Measurements from ENCODE around the gene MTM1. TPM values are rescaled to one million over a fixed set of nuclear protein-coding genes. Genes with fewer than 3 reads are reported as not detected.

The MTM1 gene
- 10 to 100 TPM in 3 of 6 experiments, 1 to 10 TPM in 3; 8.1 to 12.2 (median 10.0) TPM for total RNA-seq (2021; fragmentation: NEBNext Ultra II Directional; extraction: Animal tissue kit (Norgen Biotek cat#: 25700))
- long read RNA-seq, partial matches to known transcripts, result 0 of 7 reads
- long read RNA-seq, other reads (novel, unspliced or antisense), result 3 of 7 reads

- Mint-ChIP-seq H3K27me3 (ENCODE audit: insufficient read depth) (no peaks in the 10 kb centered on the region), H3K4me3 (peak within 1 kb of the TSS; percentile 90), H3K9me3 (no peaks in the 10 kb centered on the region), H3K4me1 (ENCODE audit: low read depth) (peaks cover 44% of the 10 kb centered on the region), H3K36me3 (ENCODE audit: low read depth) (no peaks in the 10 kb centered on the region), H3K27ac (peak within 1 kb of the TSS; percentile 84)
- DNase-seq, result peak; percentile 91
- TF ChIP-seq CTCF (IDR thresholded peaks at IDR 0.05), result no peak
Measured at GRCh38 chrX:150568320-150569154, at the start of gene MTM1. MTM1 (plus strand) TSS chrX:150568621; CDS start chrX:150592615, 23,994 bp downstream.

DNA sequence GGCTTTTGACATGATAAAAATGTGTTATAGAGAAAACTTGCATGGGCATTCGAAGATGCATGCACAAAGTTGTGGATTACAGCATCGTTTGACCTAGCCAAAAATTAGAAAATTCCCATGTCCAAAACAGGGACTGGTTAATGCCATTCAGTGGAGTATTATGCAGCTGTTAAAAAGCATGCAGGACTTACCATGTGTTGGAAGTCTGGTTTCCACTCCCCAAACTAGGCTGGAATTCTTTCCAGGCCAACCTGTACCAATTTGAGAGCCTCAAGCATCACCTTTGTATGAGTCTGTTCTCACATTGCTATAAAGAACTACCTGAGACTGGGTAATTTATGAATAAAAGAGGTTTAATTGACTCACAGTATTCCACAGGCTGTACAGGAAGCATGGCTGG lies 45.9 kb upstream of the MTM1 start:
- TF ChIP-seq CTCF (IDR thresholded peaks at IDR 0.05), result no peak
- Mint-ChIP-seq H3K4me1 (ENCODE audit: low read depth) (peaks cover 13% of the 10 kb centered on the region; the same call in 1 of the 2 replicates), H3K27ac (no peak overlapping the region), H3K36me3 (ENCODE audit: low read depth) (no peaks in the 10 kb centered on the region), H3K4me3 (no peak overlapping the region), H3K9me3 (no peaks in the 10 kb centered on the region), H3K27me3 (ENCODE audit: insufficient read depth) (peaks cover 8% of the 10 kb centered on the region)
- DNase-seq, result no peak

DNA sequence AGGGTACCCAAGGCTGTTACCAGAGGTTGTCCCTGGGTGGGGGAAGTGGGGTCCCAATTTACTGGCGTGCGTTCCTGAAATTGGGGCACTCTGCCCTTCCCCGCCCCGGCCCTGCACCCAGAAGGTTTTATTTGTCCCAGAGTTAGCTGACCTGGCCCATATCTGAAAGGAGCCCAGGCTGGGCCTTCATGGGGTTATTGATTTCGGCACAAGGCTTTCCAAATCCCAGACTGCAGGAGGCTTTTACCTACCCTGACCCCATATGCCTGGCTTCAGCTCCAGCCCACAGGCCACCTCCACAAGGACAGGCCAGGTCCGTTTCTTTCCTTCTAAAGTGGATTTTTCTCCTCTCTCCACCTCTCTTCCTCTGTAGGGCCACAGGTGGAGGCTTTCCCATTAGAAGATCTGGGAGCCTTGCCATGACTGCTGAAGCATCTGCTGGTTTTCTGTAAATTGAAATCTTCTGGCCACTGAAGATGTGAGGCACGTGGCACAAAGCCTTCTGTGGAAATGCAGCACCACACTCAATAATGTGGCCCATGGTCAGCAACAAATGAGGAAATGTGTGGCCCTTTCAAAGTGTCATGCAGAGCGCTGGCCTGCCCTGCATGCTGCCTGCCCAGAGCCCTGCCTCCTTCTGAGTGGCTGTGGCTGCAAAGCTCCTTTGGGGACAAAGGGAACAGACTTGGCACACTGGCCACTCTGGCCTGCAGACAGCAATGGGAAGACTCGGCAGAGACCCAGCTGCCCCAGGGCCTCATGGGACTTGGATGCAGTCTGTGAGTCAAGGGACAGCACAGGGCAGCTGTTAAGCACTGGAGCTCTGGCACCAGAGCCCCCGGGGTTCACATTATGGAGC lies 43.1 kb upstream of the MTM1 start:
- H3K4me3 Mint-ChIP-seq, result no peak overlapping the region
- no peaks in the 10 kb centered on the region for H3K9me3 Mint-ChIP-seq
- no peak for TF ChIP-seq CTCF (IDR thresholded peaks at IDR 0.05)
- H3K27ac Mint-ChIP-seq, result no peak overlapping the region
- no peaks in the 10 kb centered on the region for H3K36me3 Mint-ChIP-seq (ENCODE audit: low read depth)
- no peak for DNase-seq
- peaks cover 10% of the 10 kb centered on the region for H3K27me3 Mint-ChIP-seq (ENCODE audit: insufficient read depth)
- H3K4me1 Mint-ChIP-seq (ENCODE audit: low read depth), result peaks cover 6% of the 10 kb centered on the region; the same call in 1 of the 2 replicates

GRCh38 chrX:150526692-150527091 lies 41.7 kb upstream of the MTM1 start:
- Mint-ChIP-seq H3K4me3 (no peak overlapping the region), H3K27me3 (ENCODE audit: insufficient read depth) (peaks cover 10% of the 10 kb centered on the region)

More at GRCh38 chrX:150526692-150527091, 41.7 kb upstream of the MTM1 start:
- no peak for DNase-seq
- Mint-ChIP-seq H3K9me3 (no peaks in the 10 kb centered on the region), H3K27ac (no peak overlapping the region), H3K36me3 (ENCODE audit: low read depth) (no peaks in the 10 kb centered on the region), H3K4me1 (ENCODE audit: low read depth) (peaks cover 3% of the 10 kb centered on the region; the same call in 1 of the 2 replicates)
- no peak for TF ChIP-seq CTCF (IDR thresholded peaks at IDR 0.05)
